Prostate gland (tissue), 1 donor: Measurements from ENCODE around the gene RHBDD1.

Source experiments
- POLR2A ChIP-seq: fragments of 450-650 bp; IDR thresholded peaks from one replicate; pipeline ENCODE4 v1.6.1; 2016; ENCODE audit warnings: antibody characterized with exemption, mild to moderate bottlenecking
- POLR2AphosphoS5 ChIP-seq: sonication (generic); formaldehyde crosslinking; IDR thresholded peaks from one replicate; pipeline ENCODE4 v1.6.1; 2017; ENCODE audit warnings: antibody characterized with exemption

GRCh38 chr2:226799976-226800940, 35.6 kb upstream of the RHBDD1 start:
- TF ChIP-seq POLR2A = no peak
- TF ChIP-seq POLR2AphosphoS5 = no peak
